NOMO-1 (cell line): ENCODE measurements around the gene NRIP3.
A peak's percentile ranks its signal among the peaks of the same experiment; 100 is the strongest.
"Not testable (repeated sequence)": the region's sequence is repeated elsewhere in the genome, so short reads cannot be mapped to it uniquely, and the experiment has no call there.

Experiments
- DNase-seq, 2 experiments: peaks; one replicate each; lab custom pipeline; 2025; ENCODE audit not compliant: unreplicated experiment in 2 of 2; lab: John Stamatoyannopoulos, UW

The NRIP3 gene

GRCh38 chr11:9016916-9017642 is 13.3 kb upstream of the NRIP3 start:
- peak in 1 of 2 experiments; percentile 21 for DNase-seq

DNA sequence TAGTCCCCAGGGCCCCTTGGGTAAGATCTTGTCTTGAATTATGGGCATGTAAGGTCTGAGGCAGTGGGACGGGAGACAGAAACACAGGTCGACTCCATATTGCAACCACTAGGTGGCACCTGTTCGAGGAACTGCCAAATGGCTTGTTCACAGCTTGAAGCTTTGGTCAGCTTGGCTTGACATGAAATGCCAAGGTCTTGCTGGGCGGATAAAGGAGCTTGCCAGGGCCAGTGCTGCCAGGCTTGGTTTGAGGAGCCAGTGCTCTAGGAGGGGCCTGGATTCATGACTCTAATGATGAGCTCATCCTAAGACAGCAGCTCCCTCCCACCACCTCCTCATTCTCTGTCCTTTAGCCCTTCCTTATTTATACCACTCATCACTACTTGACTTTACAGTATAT is 11.9 kb upstream of the NRIP3 start:
- peak; percentile 20 to 69 for DNase-seq

- no peak for DNase-seq
Measured at GRCh38 chr11:9014826-9015225, 11.0 kb upstream of the NRIP3 start.

DNA sequence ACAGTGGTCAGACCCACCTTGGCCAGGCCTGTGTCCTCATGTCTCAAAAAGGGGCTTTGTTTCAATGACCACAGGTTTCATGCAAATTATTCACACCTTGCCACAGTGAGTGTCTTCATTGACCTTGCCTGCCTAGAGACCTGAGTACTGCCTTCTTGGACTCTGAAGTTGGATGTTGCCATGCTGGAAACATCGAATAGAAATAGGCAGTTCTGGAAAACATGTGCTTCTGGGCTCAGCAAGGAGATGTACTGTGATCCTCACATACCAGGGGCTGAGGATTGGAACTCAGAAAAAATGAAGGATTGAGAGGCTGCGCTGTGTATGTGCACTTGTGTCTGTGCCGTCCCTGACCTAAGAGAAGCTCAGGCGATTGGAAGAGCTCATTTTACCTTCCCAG is 9.6 kb upstream of the NRIP3 start:
- DNase-seq: no peak

DNA sequence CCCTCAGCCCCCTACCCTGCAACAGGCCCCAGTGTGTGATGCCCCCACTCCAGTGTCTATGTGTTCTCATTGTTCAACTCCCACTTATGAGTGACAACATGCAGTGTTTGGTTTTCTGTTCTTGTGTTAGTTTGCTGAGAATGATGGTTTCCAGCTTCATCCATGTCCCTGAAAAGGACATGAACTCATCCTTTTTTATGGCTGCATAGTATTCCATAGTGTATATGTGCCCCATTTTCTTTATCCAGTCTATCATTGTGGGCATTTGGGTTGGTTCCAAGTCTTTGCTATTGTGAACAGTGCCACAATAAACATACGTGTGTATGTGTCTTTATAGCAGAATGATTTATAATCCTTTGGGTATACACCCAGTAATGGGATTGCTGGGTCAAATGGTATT is 5.7 kb upstream of the NRIP3 start:
- not testable (repeated sequence) for DNase-seq

DNA sequence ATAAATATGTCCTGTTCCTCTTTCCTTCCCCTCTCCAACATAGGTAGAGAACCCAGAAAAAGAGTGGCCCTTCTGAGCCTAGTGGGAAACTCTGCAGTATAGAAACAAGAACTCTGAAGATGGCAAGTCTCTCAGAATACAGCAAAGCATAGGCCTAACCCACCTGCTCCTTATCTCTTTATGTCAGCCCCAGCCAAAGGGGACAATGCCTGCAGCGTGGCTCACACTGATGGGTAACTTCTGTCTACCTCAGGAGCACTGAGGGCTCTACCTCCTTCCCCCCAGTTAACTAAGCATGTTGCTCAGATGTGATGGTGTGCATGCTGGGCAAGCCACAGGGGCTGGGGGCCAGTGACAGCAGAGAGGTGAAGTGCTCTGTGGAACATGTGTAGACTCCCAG is 4.9 kb upstream of the NRIP3 start:
- no peak for DNase-seq

DNA sequence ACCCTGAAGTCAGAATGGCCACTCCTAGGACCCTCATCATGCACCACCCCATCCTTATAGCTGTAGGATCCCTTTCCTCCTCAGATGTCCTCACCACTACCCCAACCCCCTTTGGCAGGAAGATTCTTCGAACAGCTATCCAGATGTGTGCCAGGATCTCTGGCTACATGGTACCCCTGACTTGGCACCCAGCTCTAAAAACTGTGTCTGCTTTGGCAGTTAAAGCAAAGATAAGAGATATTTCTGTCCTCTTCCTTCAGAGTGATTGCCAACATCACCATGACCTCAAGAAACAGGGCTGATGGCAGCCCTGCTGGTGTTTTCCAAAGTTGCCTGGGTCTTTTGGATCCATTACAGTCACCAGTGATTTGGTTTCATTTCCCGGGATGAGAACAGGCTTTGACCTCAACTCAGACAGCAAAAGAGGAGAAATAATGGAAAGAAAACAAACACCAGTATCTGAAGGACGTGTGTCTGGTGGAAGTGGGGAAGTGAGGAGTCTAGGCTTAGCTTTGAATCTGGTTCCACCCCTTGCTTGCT is 4.3 kb upstream of the NRIP3 start:
- DNase-seq: no peak

DNA sequence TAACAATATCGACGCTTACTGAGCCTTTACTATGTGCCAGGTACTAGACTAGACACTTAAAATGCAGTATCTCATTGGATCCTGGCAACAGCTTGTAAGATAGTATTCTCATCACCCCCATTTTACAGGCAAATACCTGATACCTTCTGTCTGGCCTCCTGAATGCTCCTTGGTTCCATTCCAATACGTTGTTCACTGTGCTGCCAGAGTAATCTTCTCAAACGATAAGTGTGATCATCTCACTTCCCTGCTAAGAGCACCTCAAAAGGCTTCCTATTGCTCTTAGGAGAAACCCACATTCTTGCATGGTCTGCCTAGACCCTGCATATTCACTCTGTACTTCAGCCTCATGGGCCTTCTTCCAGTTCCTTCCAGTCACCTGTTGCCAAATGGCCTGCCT is 1.3 kb upstream of the NRIP3 start:
- DNase-seq: no peak

DNA sequence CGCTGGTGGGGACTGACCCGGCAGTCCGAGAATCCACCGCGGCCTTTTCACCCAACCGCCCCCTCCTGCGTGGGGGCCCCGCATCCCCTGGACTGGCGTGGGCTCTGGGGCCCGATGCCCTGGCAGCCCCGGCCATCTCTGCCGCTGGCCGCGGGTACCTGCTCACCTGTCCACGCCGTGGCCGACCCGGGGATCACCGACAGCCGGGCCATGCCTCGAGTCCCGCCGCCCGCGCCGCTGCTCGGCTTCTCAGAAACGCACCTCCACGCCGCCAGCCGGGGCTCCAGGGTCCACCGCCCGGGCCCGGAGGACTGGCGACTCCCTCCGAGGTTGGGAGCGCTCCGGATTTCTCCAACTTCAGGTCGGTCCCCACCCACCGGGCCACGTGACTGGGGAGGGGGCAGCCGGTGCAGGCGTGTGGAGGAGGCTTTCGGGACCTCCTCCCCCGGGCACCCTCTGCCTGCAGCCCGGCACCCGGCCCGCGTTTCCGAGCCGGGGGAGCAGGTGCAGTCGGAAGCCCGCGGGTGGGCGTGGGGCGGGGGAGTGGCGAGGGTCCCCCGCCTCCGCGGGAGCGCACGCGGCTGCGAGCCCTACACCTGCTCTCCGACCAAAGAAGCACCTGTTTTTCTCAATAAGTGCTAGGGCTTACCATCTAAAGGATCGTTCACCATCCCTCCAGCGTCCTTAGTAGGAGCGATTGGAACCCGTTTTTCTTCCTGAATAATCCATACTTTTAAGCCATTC is 554 bp upstream of the NRIP3 start:
- no peak for DNase-seq

GRCh38 chr11:9002920-9003572 is 755 bp downstream of the NRIP3 start:
- no peak for DNase-seq

- peak; percentile 74 to 97 for DNase-seq
Measured at GRCh38 chr11:9001736-9002135, 2.1 kb downstream of the NRIP3 start.

DNA sequence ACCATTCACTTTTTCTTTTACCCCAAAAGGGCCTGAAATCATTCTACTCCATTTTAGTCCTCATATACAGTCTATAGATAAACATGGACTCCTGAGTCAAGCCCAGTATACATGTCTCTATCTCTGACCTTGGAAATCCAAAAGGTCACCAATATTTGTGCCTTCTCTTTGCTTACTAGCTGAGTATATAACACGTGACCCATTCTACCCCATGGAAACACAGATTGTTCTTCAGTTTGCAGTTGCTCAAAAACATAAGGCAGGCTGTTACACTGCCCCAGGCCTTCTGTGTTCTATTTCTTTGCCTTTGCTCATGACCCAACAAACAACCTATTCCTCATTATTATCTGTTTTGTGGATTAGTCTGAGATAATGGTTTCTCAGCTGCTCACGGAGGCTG is 5.8 kb downstream of the NRIP3 start:
- no peak for DNase-seq

DNA sequence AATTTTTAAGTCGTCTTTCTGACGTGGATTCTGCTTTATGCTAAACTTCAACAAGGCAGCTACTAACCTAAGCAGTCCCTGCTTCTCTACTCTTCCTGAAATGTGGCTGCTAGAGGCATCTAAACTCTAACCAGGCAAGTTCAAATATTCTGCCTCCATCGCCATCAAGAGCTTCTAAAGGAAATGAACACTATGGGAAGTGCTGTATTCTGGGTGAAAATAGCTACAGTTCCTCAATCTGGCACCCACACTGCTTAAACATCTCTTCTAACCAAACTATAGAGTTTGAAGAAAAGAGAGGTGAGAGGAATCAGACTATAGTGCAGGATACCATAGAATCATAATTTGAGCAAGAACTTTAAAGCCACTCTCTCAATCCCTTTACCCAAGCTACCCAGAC is 6.3 kb downstream of the NRIP3 start:
- DNase-seq: no peak

- peak in 1 of 2 experiments; percentile 44 for DNase-seq
Measured at GRCh38 chr11:8989453-8989852, 14.3 kb downstream of the NRIP3 start.

DNA sequence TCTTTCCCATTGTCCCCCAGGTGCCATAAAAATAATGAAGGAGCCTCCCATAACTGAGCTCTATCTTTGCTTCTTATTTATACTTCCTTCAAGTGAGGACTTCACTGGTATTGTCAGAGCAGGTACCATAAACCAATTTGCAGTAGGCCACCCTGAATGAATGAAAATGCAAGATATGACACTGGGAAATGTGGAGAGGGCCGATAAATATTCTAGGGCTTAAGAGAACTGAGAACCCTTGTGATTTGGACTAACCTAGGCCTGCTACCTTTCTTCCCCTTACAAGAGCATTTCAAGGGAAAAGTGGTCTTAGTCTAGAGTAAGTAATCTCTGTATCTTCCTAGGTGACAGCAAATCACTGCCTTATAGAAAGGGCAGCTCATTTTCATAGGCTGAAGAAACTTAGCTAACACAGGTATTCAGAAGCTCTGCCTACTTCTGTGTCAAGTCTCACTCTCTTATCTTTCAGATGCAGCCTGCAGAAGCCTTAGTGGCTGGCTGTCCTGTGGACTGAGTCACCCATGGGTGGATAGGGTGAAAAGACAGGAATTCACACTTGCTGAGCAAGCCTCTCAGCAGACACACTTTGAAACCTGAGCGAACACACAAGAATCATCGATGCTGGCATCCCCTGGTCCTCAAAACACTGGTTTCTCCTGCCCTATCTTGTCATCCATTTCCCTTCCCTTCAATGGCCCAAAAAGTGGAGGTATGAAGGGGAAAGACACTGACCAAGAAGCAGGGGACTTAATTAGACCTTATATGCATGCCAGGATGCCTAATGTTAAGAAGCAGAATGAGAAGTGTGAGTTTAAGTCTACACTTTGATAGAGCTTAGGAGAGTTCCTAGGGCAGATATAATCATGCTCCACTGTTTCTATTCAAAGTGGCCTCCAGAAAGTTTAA is 15.2 kb downstream of the NRIP3 start:
- no peak for DNase-seq

DNA sequence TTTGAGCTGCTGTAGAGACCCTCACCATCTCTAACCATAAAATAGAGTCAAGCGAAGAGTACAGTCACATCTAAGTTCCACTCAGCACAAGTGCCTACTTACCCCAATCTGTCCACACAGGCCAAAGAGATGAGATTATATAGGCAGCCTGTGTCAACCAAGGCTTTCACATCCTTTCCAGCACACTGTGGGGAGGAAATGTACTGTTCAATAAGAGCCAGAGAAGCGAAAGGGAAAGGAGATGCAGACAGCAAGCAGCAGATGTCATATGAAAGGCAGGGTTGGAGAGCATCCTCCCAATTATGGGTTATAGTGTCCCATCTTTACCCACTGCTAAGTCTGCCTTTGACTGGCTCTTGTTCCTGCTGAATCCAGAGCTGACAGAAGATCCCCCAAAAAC is 16.4 kb downstream of the NRIP3 start:
- DNase-seq: no peak

DNA sequence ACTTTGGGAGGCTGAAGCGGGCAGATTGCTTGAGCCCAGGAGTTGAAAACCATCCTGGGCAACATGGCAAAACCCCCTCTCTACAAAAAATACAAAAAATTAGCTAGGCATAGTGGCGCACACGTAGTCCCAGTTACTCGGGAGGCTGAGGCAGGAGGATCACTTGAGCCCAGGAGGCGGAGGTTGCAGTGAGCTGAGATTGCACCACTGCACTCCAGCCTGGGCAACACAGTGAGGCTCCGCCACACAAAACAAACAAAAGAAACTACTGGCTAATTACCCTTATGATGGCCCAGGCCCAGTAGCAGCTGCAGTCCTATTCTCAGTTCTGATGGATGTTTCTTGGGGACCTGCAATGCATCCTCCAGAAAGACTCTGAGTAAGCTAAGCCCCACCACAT is 17.0 kb downstream of the NRIP3 start:
- not testable (repeated sequence) for DNase-seq

DNA sequence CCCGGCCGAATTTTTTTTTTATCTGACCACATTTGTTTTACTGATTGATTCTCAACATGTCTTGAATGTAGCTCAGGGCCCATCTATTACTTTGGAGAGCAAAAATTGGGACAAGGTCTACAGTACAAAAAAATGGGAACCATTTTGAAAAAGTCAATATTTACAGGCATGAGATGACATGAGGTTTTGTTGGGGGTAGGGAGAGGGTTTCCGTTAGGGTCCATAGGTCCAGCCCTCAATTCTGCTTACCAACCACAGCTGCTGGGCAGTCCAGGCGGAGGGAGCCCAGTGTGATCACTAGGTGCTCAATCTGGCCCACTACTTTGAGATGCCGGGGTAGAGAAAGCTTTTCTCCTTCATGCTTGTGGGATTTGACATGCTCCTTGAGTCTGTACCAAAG is 18.3 kb downstream of the NRIP3 start:
- no peak for DNase-seq

- DNase-seq: no peak
Measured at GRCh38 chr11:8983552-8983951, 20.2 kb downstream of the NRIP3 start.

GRCh38 chr11:8980485-8980884 is 23.3 kb downstream of the NRIP3 start:
- no peak for DNase-seq

- DNase-seq: not testable (repeated sequence)
Measured at GRCh38 chr11:8979365-8979764, 24.4 kb downstream of the NRIP3 start.
